Esophagus (tissue), 2 donors: Measurements from ENCODE around the gene PLCB2. TPM values are rescaled to one million over a fixed set of nuclear protein-coding genes. Genes with fewer than 3 reads are reported as not detected.

ENCODE experiments used
- H3K27ac ChIP-seq, 2 donors: one replicate each; pipeline ENCODE4 v1.5.1; 2013; ENCODE audit warnings: low read depth in 2 of 2, mild to moderate bottlenecking in 2 of 2, inconsistent platforms in 1 of 2, low read length in 1 of 2, moderate library complexity in 1 of 2
- H3K27me3 ChIP-seq, 2 donors: one replicate each; pipeline ENCODE4 v1.6.1; 2013; ENCODE audit warnings: low read length in 2 of 2, control low read depth in 1 of 2, mild to moderate bottlenecking in 1 of 2; ENCODE audit not compliant: insufficient read depth in 2 of 2, control insufficient read depth in 1 of 2
- H3K36me3 ChIP-seq, 2 donors: one replicate each; pipeline ENCODE4 v1.6.1; 2013; ENCODE audit warnings: low read length in 1 of 2; ENCODE audit not compliant: control insufficient read depth in 2 of 2, insufficient read depth in 2 of 2
- H3K4me1 ChIP-seq, 2 donors: one replicate each; pipeline ENCODE4 v1.6.1; 2013; ENCODE audit warnings: low read length in 1 of 2; ENCODE audit not compliant: control insufficient read depth in 2 of 2, insufficient read depth in 2 of 2
- H3K4me3 ChIP-seq, 2 donors: one replicate each; pipeline ENCODE4 v1.5.1; 2013; ENCODE audit warnings: low read length in 2 of 2, mild to moderate bottlenecking in 2 of 2, low read depth in 1 of 2, moderate library complexity in 1 of 2
- H3K9me3 ChIP-seq, 2 donors: one replicate each; pipeline ENCODE4 v1.6.1; 2013; ENCODE audit warnings: mild to moderate bottlenecking in 2 of 2, low read depth in 1 of 2, low read length in 1 of 2, moderate library complexity in 1 of 2; ENCODE audit not compliant: control insufficient read depth in 2 of 2, insufficient read depth in 1 of 2
- WGBS, 2 donors: extraction: QIAGEN DNeasy Blood & Tissue Kit; methylation state at CpG; one replicate each; pipeline ENCODE4 v1.1.7; 2013; 5-methylcytosine and 5-hydroxymethylcytosine counted together
- polyA plus RNA-seq, 2 donors: library from polyadenylated mRNA; stranded (reverse); fragments of 200-250 nt; gene quantifications; one replicate each; pipeline ENCODE4 v1.2.3, GENCODE V29; 2013
- donor health status: healthy with polysubstance abuse.
- donor health status: Bipolar disorder and iron deficiency.

The PLCB2 gene
- polyA plus RNA-seq, 2 donors = 5.3 to 7.3 TPM

- Histone ChIP-seq H3K4me3 (no peak overlapping the region), H3K36me3 (no peaks in the 10 kb centered on the region), H3K27ac (no peak overlapping the region), H3K9me3 (peaks cover 0 to 7% of the 10 kb centered on the region in 2 donors), H3K27me3 (no peaks in the 10 kb centered on the region), H3K4me1 (no peaks in the 10 kb centered on the region)
- WGBS, 2 donors = 93 to 94% methylated on average over 17 of the region's 17 CpGs
Measured at GRCh38 chr15:40298216-40298935, 9.4 kb downstream of the PLCB2 start.

- Histone ChIP-seq H3K9me3 (peaks cover 0 to 7% of the 10 kb centered on the region in 2 donors), H3K4me1 (no peaks in the 10 kb centered on the region), H3K4me3 (no peak overlapping the region), H3K27me3 (no peaks in the 10 kb centered on the region), H3K27ac (no peak overlapping the region), H3K36me3 (no peaks in the 10 kb centered on the region)
- 93 to 94% methylated on average over 10 of the region's 10 CpGs for WGBS, 2 donors
Measured at GRCh38 chr15:40297356-40297755, 10.4 kb downstream of the PLCB2 start.

GRCh38 chr15:40296561-40297230 is 11.0 kb downstream of the PLCB2 start:
- H3K9me3 ChIP-seq = peaks cover 0 to 7% of the 10 kb centered on the region in 2 donors
- H3K4me3 ChIP-seq = no peak overlapping the region
- no peak overlapping the region for H3K27ac ChIP-seq
- H3K36me3 ChIP-seq = no peaks in the 10 kb centered on the region
- H3K4me1 ChIP-seq = no peaks in the 10 kb centered on the region
- WGBS, 2 donors = 75 to 77% methylated on average over 5 of the region's 5 CpGs
- H3K27me3 ChIP-seq = no peaks in the 10 kb centered on the region

GRCh38 chr15:40295877-40296560 is 11.7 kb downstream of the PLCB2 start:
- Histone ChIP-seq H3K9me3 (peaks cover 0 to 7% of the 10 kb centered on the region in 2 donors), H3K36me3 (no peaks in the 10 kb centered on the region), H3K27ac (no peak overlapping the region), H3K4me3 (no peak overlapping the region), H3K4me1 (peaks cover 0 to 1% of the 10 kb centered on the region in 2 donors), H3K27me3 (no peaks in the 10 kb centered on the region)
- 66 to 68% methylated on average over 10 to 12 of the region's 12 CpGs for WGBS, 2 donors

GRCh38 chr15:40295297-40295696 is 12.4 kb downstream of the PLCB2 start:
- H3K9me3 ChIP-seq = peaks cover 0 to 3% of the 10 kb centered on the region in 2 donors
- no peak overlapping the region for H3K4me3 ChIP-seq
- 76 to 82% methylated on average over 1 of the region's 1 CpG for WGBS, 2 donors

GRCh38 chr15:40293905-40294895 is 13.5 kb downstream of the PLCB2 start:
- Histone ChIP-seq H3K4me3 (no peak overlapping the region), H3K9me3 (peaks cover 0 to 2% of the 10 kb centered on the region in 2 donors), H3K4me1 (peaks cover 0 to 3% of the 10 kb centered on the region in 2 donors), H3K36me3 (no peaks in the 10 kb centered on the region), H3K27ac (no peak overlapping the region), H3K27me3 (no peaks in the 10 kb centered on the region)
- WGBS, 2 donors = 88 to 89% methylated on average over 20 of the region's 20 CpGs

More at GRCh38 chr15:40295297-40295696, 12.4 kb downstream of the PLCB2 start:
- H3K27ac ChIP-seq = no peak overlapping the region
- H3K4me1 ChIP-seq = peaks cover 0 to 3% of the 10 kb centered on the region in 2 donors
- no peaks in the 10 kb centered on the region for H3K27me3 ChIP-seq
- no peaks in the 10 kb centered on the region for H3K36me3 ChIP-seq

- Histone ChIP-seq H3K4me3 (no peak overlapping the region), H3K9me3 (no peaks in the 10 kb centered on the region), H3K4me1 (peaks cover 0 to 3% of the 10 kb centered on the region in 2 donors), H3K27ac (no peak overlapping the region), H3K36me3 (no peaks in the 10 kb centered on the region), H3K27me3 (no peaks in the 10 kb centered on the region)
Measured at GRCh38 chr15:40293006-40293405, 14.7 kb downstream of the PLCB2 start.

- Histone ChIP-seq H3K4me3 (no peak overlapping the region), H3K9me3 (no peaks in the 10 kb centered on the region), H3K4me1 (peaks cover 0 to 3% of the 10 kb centered on the region in 2 donors), H3K36me3 (no peaks in the 10 kb centered on the region), H3K27me3 (no peaks in the 10 kb centered on the region), H3K27ac (no peak overlapping the region)
- WGBS, 2 donors = 80 to 83% methylated on average over 3 of the region's 3 CpGs
Measured at GRCh38 chr15:40292246-40292645, 15.5 kb downstream of the PLCB2 start.
